GM21717 (cell line): ENCODE measurements around the gene XXYLT1.

Experiments used
- ATAC-seq: cut with Tn5 transposase; IDR thresholded peaks from one replicate; pipeline ENCODE4 v1.9.1; 2021; ENCODE audit warnings: mild to moderate bottlenecking, moderate library complexity; ENCODE audit not compliant: unreplicated experiment

The XXYLT1 gene

DNA sequence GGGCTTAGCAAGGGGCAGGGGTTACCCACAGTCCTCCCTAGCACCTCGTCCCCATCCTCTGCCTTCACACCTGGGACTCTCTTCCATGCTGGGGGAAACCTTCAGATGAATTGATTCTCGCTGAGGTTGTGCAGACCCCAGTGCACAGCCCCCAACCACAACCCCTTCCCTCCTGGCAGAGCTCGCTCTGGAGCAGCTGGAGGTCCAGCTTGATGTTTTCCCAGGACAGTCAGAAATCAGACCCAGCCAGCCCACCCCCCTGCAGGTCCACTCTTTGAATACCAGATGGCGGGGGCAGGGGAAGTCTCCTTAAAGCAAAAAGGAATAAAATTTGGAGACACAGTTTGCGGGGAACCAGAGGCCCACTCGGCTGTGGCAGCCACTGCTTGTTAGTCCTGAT, 234.4 kb downstream of the XXYLT1 start:
- ATAC-seq = no peak

- ATAC-seq = no peak
Observed at GRCh38 chr3:195036203-195036505, 234.8 kb downstream of the XXYLT1 start.

DNA sequence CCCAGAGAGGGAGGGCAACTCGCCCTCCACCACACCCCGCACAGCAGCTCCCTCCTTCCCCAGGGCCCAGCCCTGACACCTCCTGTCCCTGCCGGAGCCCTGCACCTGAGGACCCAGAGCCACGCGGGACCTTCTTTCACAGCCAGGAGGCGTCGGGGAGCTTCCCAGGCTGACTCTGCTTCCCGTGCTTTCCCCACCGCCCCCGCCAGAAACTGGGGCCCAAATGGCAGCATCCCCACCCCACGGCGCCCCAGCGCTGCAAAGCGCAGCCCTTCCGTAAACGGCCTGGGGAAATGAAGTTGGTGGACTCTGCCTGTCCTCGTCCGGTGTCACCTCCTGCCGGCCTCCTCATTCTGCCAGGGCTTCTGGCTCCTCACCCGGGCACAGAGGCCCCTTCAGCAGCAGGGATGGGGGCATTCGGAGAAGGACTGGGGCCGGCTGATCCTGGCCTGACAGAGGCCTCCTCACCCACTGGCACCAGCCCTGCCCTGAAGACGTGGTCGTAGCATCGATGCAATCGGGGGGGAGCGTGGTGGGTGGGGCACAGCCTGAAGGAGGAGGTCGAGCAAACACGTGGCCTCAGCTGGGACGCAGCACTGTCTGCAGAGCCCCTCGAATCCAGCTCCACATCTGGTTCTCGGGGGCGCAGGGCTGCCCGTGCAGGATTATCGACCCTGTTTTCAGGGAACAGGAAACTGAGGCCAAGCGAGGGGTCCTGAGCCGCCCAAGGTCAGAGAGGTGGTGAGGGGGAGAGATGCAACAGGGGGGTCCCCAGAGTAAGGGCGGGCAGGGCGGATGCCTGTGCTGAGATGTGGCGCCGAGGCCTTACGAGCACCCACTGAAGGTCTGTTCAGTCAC, 235.4 kb downstream of the XXYLT1 start:
- no peak for ATAC-seq

GRCh38 chr3:195034541-195034940, 236.4 kb downstream of the XXYLT1 start:
- no peak for ATAC-seq

GRCh38 chr3:195034101-195034500, 236.9 kb downstream of the XXYLT1 start:
- no peak for ATAC-seq

GRCh38 chr3:195033531-195034091, 237.3 kb downstream of the XXYLT1 start:
- ATAC-seq = no peak

GRCh38 chr3:195032955-195033354, 238.0 kb downstream of the XXYLT1 start:
- no peak for ATAC-seq

GRCh38 chr3:195032106-195032759, 238.7 kb downstream of the XXYLT1 start:
- ATAC-seq = no peak

DNA sequence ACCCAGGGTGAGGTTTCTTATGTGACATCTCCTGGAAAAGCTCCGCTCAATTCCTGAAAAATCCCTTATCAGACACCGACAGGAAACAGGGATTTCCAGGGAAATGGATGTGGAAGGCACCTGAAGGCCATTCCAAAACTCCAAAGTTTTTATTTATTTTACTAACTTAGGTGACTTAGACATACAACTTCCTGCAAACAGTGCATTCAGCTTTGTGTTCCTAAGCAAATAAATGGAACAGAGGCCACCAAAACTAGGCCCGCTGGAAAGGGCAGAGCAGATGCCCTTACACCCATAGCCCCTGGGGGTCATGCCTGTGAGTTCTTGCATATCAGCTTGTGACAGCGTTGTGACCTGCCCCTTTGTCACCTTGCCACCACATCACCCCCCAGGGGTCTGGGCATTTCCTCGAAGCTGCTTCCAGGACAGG, 239.4 kb downstream of the XXYLT1 start:
- no peak for ATAC-seq

DNA sequence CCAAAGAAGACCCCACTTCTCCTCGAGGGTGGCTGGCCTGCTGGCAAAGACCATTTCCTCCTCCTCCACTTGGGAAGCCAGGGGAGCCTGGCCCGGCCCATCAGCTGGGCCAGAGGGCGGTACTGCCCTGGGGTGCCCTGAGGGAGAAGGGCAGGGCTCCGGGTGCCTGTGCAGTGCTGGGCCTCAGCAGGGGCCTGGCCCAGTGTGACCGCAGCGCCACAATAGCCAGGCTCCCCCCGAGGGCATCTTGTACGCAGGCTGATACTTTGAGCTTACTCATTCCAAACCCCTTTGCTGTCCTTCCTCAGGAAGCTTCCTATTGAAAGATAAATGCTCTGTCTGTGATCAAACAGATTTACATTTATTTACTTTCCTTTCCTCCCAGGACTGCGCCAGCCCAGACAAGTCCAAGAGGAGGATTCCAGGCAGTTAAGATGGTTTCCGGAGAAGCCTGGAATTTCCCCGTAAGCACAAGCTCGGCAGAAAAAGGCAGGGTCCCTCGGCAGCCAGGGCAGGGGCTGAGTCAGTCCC, 240.1 kb downstream of the XXYLT1 start:
- ATAC-seq = no peak

GRCh38 chr3:195028877-195029606, 241.9 kb downstream of the XXYLT1 start:
- ATAC-seq = no peak

DNA sequence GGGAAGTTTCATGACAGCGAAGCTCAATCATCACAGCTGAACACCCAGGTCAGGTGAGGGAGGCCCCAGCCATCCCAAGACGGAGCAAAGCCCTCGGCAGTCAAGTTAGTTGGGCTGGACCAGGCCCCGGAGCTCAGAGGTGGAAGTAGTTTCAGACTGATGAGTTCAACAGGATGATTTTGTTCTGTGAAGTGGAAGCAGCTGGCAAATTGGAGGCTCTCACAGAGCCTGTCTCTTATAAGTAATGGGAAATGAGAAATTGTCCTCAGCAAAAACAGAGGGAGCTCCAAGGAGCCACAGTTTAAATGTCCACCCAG, 245.1 kb downstream of the XXYLT1 start:
- no peak for ATAC-seq

GRCh38 chr3:195025056-195025883, 245.7 kb downstream of the XXYLT1 start:
- ATAC-seq = no peak

GRCh38 chr3:195023989-195024388, 247.0 kb downstream of the XXYLT1 start:
- ATAC-seq = no peak

DNA sequence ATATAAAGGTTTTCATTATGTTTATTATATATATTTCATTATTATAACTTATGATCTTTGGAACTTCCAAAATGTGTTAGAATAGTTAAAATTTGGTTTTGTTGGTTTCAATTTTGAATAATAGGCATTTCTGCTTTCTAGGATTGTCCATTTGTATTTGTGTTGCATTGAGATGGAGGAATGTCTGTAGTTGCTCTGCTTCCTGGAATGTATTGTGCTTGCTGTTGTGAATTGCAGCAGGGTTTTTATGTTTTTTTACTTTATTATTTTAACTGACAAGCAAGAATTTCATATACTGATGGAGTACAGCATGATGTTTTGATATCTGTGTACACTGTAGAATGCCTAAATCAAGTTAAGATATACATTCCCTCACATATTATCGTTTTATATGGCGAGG, 247.4 kb downstream of the XXYLT1 start:
- ATAC-seq = no peak

DNA sequence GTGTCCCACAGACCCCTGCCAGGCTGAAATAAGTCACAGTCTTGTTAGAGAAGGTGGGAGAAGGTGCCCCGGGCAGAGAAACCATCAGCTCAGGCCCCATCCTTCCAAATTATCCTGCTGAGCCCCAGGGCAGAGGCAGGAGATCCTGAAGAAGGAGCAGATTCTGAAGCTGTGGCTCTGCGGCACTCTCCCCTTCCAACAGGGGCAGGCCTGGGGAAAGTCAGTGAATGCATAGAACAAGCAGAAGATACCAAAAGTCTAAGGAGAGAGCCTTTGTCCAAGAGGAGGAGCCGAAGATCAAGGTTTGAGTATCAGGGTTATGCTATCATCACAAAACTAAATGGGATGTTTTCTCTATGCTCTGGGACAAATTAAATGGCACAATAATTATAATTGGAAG, 249.3 kb downstream of the XXYLT1 start:
- no peak for ATAC-seq

GRCh38 chr3:195020921-195021320, 250.0 kb downstream of the XXYLT1 start:
- no peak for ATAC-seq

DNA sequence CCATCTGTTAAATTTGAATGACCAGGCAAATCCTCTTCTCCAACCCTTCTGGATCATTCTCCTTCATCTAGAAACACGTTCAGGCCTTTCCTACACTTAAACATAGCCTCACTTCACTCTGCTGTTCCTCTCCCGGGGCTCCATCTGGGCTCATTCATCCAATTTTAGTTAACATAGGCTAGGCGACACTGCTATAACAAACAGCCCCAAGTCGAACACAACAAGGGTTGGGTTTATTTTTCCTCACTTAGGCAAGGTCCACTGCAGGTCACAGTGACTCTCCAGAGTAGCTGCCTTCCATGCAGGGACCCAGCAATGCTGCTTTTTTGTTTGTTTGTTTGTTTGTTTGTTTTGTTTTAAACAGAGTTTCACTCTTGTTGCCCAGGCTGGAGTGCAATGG, 250.8 kb downstream of the XXYLT1 start:
- ATAC-seq = no peak

GRCh38 chr3:195019335-195019734, 251.6 kb downstream of the XXYLT1 start:
- no peak for ATAC-seq
